ENCODE data around the gene INSIG2. TPM values are rescaled to one million over a fixed set of nuclear protein-coding genes. Genes with fewer than 3 reads are reported as not detected.

Gene INSIG2
- total and polyA plus RNA-seq, 4 donors: 16.4 to 40.6 (median 22.9) TPM

GRCh38 chr2:118095610-118096009 is 7.3 kb downstream of the INSIG2 start:
- no peak for TF ChIP-seq CTCF (IDR thresholded peaks at IDR 0.05; ENCODE audit: control extremely low read depth, extremely low read depth)
- ATAC-seq (ENCODE audit: insufficient read depth, low FRiP score) (no peak), DNase-seq (no peak)
- Histone ChIP-seq H3K9me3 (ENCODE audit: control insufficient read depth in 4 of 4, insufficient read depth in 3 of 4, low read length in 3 of 4) (no peaks in the 10 kb centered on the region), H3K36me3 (ENCODE audit: control insufficient read depth in 4 of 4, insufficient read depth in 4 of 4, low read length in 4 of 4) (peaks cover 0 to 5% (median 3%) of the 10 kb centered on the region in 4 donors), H3K4me1 (ENCODE audit: control insufficient read depth in 5 of 5, insufficient read depth in 5 of 5, low read length in 5 of 5) (peaks cover 0 to 28% (median 5%) of the 10 kb centered on the region in 5 donors), H3K4me3 (no peak overlapping the region), H3K27ac (ENCODE audit: low read depth in 1 of 2, low read length in 1 of 2) (no peak overlapping the region), H3K27me3 (ENCODE audit: control insufficient read depth in 3 of 3, insufficient read depth in 3 of 3, low read length in 2 of 3) (no peaks in the 10 kb centered on the region), H3K9ac (ENCODE audit: insufficient read depth in 1 of 2, low read length in 2 of 2) (no peak overlapping the region)
- 78 to 85% methylated on average over 5 of the region's 5 CpGs for WGBS, 2 donors

- H3K27me3 ChIP-seq (ENCODE audit: control insufficient read depth in 3 of 3, insufficient read depth in 3 of 3, low read length in 2 of 3): no peaks in the 10 kb centered on the region
- no peak overlapping the region for H3K27ac ChIP-seq (ENCODE audit: low read depth in 1 of 2, low read length in 1 of 2)
- peaks cover 0 to 17% (median 5%) of the 10 kb centered on the region in 5 donors for H3K4me1 ChIP-seq (ENCODE audit: control insufficient read depth in 5 of 5, insufficient read depth in 5 of 5, low read length in 5 of 5)
- no peaks in the 10 kb centered on the region for H3K9me3 ChIP-seq (ENCODE audit: control insufficient read depth in 4 of 4, insufficient read depth in 3 of 4, low read length in 3 of 4)
- peaks cover 0 to 5% (median 3%) of the 10 kb centered on the region in 4 donors for H3K36me3 ChIP-seq (ENCODE audit: control insufficient read depth in 4 of 4, insufficient read depth in 4 of 4, low read length in 4 of 4)
- TF ChIP-seq CTCF (IDR thresholded peaks at IDR 0.05; ENCODE audit: control extremely low read depth, extremely low read depth): no peak
- no peak overlapping the region for H3K4me3 ChIP-seq
- DNase-seq: peak; percentile 39 to 83 (median 72)
- 22 to 59% methylated on average over 4 of the region's 4 CpGs for WGBS, 2 donors
- no peak overlapping the region for H3K9ac ChIP-seq (ENCODE audit: insufficient read depth in 1 of 2, low read length in 2 of 2)
- ATAC-seq (ENCODE audit: insufficient read depth, low FRiP score): no peak
These were observed 9.4 kb downstream of the INSIG2 start for GRCh38 chr2:118097657-118098056.

GRCh38 chr2:118098307-118099030 is 10.2 kb downstream of the INSIG2 start:
- TF ChIP-seq CTCF (IDR thresholded peaks at IDR 0.05; ENCODE audit: control extremely low read depth, extremely low read depth): no peak
- DNase-seq (no peak), ATAC-seq (ENCODE audit: insufficient read depth, low FRiP score) (no peak)
- no peak overlapping the region for H3K27ac ChIP-seq (ENCODE audit: low read depth in 1 of 2, low read length in 1 of 2)
- no peaks in the 10 kb centered on the region for H3K9me3 ChIP-seq (ENCODE audit: control insufficient read depth in 4 of 4, insufficient read depth in 3 of 4, low read length in 3 of 4)
- H3K9ac ChIP-seq (ENCODE audit: insufficient read depth in 1 of 2, low read length in 2 of 2): no peak overlapping the region
- peaks cover 0 to 5% (median 3%) of the 10 kb centered on the region in 4 donors for H3K36me3 ChIP-seq (ENCODE audit: control insufficient read depth in 4 of 4, insufficient read depth in 4 of 4, low read length in 4 of 4)
- no peaks in the 10 kb centered on the region for H3K27me3 ChIP-seq (ENCODE audit: control insufficient read depth in 3 of 3, insufficient read depth in 3 of 3, low read length in 2 of 3)
- 53 to 59% methylated on average over 1 of the region's 1 CpG for WGBS, 2 donors
- no peak overlapping the region for H3K4me3 ChIP-seq
- H3K4me1 ChIP-seq (ENCODE audit: control insufficient read depth in 5 of 5, insufficient read depth in 5 of 5, low read length in 5 of 5): peaks cover 0 to 17% (median 5%) of the 10 kb centered on the region in 5 donors
